ENCODE measurements around the gene SCRN2.

Gene SCRN2

GRCh38 chr17:47839071-47839470, 2.0 kb downstream of the SCRN2 start:
- Histone ChIP-seq H3K27ac (no peak overlapping the region), H3K9me3 (no peaks in the 10 kb centered on the region), H4K20me1 (no peaks in the 10 kb centered on the region), H3K4me3 (no peak overlapping the region), H3K4me2 (peak overlapping the region; percentile 86; the same call in 1 of the 2 replicates), H3K27me3 (peaks cover 4% of the 10 kb centered on the region), H3K4me1 (peaks cover 80% of the 10 kb centered on the region), H3K36me3 (peaks cover 45% of the 10 kb centered on the region), H3K9ac (no peak overlapping the region)
- TF ChIP-seq Cebpa-rat (IDR thresholded peaks at IDR 0.05) = no peak

GRCh38 chr17:47838636-47839035, 2.4 kb downstream of the SCRN2 start:
- no peak overlapping the region for H3K4me2 ChIP-seq
- no peak overlapping the region for H3K4me3 ChIP-seq
- H3K9me3 ChIP-seq = no peaks in the 10 kb centered on the region
- TF ChIP-seq Cebpa-rat (IDR thresholded peaks at IDR 0.05) = no peak
- H4K20me1 ChIP-seq = no peaks in the 10 kb centered on the region
- H3K36me3 ChIP-seq = peaks cover 45% of the 10 kb centered on the region
- H3K9ac ChIP-seq = no peak overlapping the region
- no peak overlapping the region for H3K27ac ChIP-seq
- H3K27me3 ChIP-seq = no peaks in the 10 kb centered on the region
- peaks cover 84% of the 10 kb centered on the region for H3K4me1 ChIP-seq

GRCh38 chr17:47837401-47838039, 3.6 kb downstream of the SCRN2 start:
- Histone ChIP-seq H3K9ac (peak overlapping the region; percentile 49), H3K4me3 (no peak overlapping the region), H3K27ac (no peak overlapping the region), H4K20me1 (no peaks in the 10 kb centered on the region), H3K4me1 (peaks cover 77% of the 10 kb centered on the region), H3K36me3 (peaks cover 45% of the 10 kb centered on the region), H3K4me2 (peak overlapping the region; percentile 65), H3K27me3 (no peaks in the 10 kb centered on the region), H3K9me3 (no peaks in the 10 kb centered on the region)
- no peak for TF ChIP-seq Cebpa-rat (IDR thresholded peaks at IDR 0.05)

GRCh38 chr17:47836601-47837000, 4.5 kb downstream of the SCRN2 start:
- no peaks in the 10 kb centered on the region for H3K9me3 ChIP-seq
- no peak for TF ChIP-seq Cebpa-rat (IDR thresholded peaks at IDR 0.05)
- H3K27me3 ChIP-seq = no peaks in the 10 kb centered on the region
- H3K4me2 ChIP-seq = peak overlapping the region; percentile 65
- H3K36me3 ChIP-seq = peaks cover 45% of the 10 kb centered on the region
- no peaks in the 10 kb centered on the region for H4K20me1 ChIP-seq
- peaks cover 80% of the 10 kb centered on the region for H3K4me1 ChIP-seq
- H3K9ac ChIP-seq = peak overlapping the region; percentile 49; the same call in 1 of the 2 replicates
- no peak overlapping the region for H3K4me3 ChIP-seq
- 0 out of 2 replicates have a peak overlapping the region, but pooled peaks have one; percentile 4 for H3K27ac ChIP-seq

- TF ChIP-seq Cebpa-rat (IDR thresholded peaks at IDR 0.05) = no peak
- H3K27me3 ChIP-seq = no peaks in the 10 kb centered on the region
- H3K36me3 ChIP-seq = peaks cover 45% of the 10 kb centered on the region
- H4K20me1 ChIP-seq = 0 out of 2 replicates have a peak, but pooled peaks cover 6% of the 10 kb centered on the region
- H3K4me2 ChIP-seq = peak overlapping the region; percentile 65
- H3K9me3 ChIP-seq = no peaks in the 10 kb centered on the region
- no peak overlapping the region for H3K9ac ChIP-seq
- H3K4me3 ChIP-seq = no peak overlapping the region
- H3K4me1 ChIP-seq = peaks cover 78% of the 10 kb centered on the region
- no peak overlapping the region for H3K27ac ChIP-seq
Observed at GRCh38 chr17:47834756-47835155, 6.3 kb downstream of the SCRN2 start.

- Histone ChIP-seq H3K9ac (peak overlapping the region; percentile 80), H3K27me3 (no peaks in the 10 kb centered on the region), H3K9me3 (no peaks in the 10 kb centered on the region), H3K36me3 (peaks cover 39% of the 10 kb centered on the region), H3K4me1 (peaks cover 65% of the 10 kb centered on the region), H3K4me2 (peak overlapping the region; percentile 92), H3K27ac (peak overlapping the region; percentile 75; the same call in 1 of the 2 replicates), H3K4me3 (peak overlapping the region; percentile 77), H4K20me1 (0 out of 2 replicates have a peak, but pooled peaks cover 6% of the 10 kb centered on the region)
- no peak for TF ChIP-seq Cebpa-rat (IDR thresholded peaks at IDR 0.05)
Observed at GRCh38 chr17:47831934-47832327, 9.1 kb downstream of the SCRN2 start.

GRCh38 chr17:47831003-47831933, 9.8 kb downstream of the SCRN2 start, which contains the start of the genes LRRC46 and MRPL10:
LRRC46 (plus strand) TSS chr17:47831670; CDS start chr17:47831990, 320 bp downstream.
MRPL10 (minus strand) TSS chr17:47831541; CDS start chr17:47831511, 30 bp downstream.
- TF ChIP-seq Cebpa-rat (IDR thresholded peaks at IDR 0.05) = no peak
- peak within 1 kb of the TSS; percentile 75 for H3K27ac ChIP-seq

GRCh38 chr17:47830396-47831002, 10.6 kb downstream of the SCRN2 start:
- Histone ChIP-seq H3K9me3 (no peaks in the 10 kb centered on the region), H3K4me2 (peak overlapping the region; percentile 92), H3K27me3 (no peaks in the 10 kb centered on the region), H3K4me3 (peak overlapping the region; percentile 77), H4K20me1 (0 out of 2 replicates have a peak, but pooled peaks cover 6% of the 10 kb centered on the region), H3K9ac (peak overlapping the region; percentile 80), H3K4me1 (peaks cover 50% of the 10 kb centered on the region), H3K27ac (peak overlapping the region; percentile 75), H3K36me3 (peaks cover 39% of the 10 kb centered on the region)
- no peak for TF ChIP-seq Cebpa-rat (IDR thresholded peaks at IDR 0.05)

More at GRCh38 chr17:47831003-47831933, 9.8 kb downstream of the SCRN2 start, which contains the start of the genes LRRC46 and MRPL10:
- Histone ChIP-seq H3K4me1 (peaks cover 58% of the 10 kb centered on the region), H3K4me3 (peak within 1 kb of the TSS; percentile 77), H3K27me3 (no peaks in the 10 kb centered on the region), H4K20me1 (0 out of 2 replicates have a peak, but pooled peaks cover 6% of the 10 kb centered on the region), H3K9ac (peak within 1 kb of the TSS; percentile 80), H3K4me2 (peak within 1 kb of the TSS; percentile 92), H3K9me3 (no peaks in the 10 kb centered on the region), H3K36me3 (peaks cover 39% of the 10 kb centered on the region)

- Histone ChIP-seq H3K36me3 (peaks cover 41% of the 10 kb centered on the region), H3K9me3 (no peaks in the 10 kb centered on the region), H3K4me3 (no peak overlapping the region), H3K9ac (no peak overlapping the region), H3K27ac (no peak overlapping the region), H3K4me2 (peak overlapping the region; percentile 92), H3K27me3 (no peaks in the 10 kb centered on the region), H4K20me1 (0 out of 2 replicates have a peak, but pooled peaks cover 6% of the 10 kb centered on the region), H3K4me1 (peaks cover 44% of the 10 kb centered on the region)
- TF ChIP-seq Cebpa-rat (IDR thresholded peaks at IDR 0.05) = no peak
Observed at GRCh38 chr17:47829870-47830269, 11.2 kb downstream of the SCRN2 start.

All from BLaER1 (cell line).